Fibroblast of lung (primary cell): ENCODE data around the gene RHEB. TPM values are rescaled to one million over a fixed set of nuclear protein-coding genes. Genes with fewer than 3 reads are reported as not detected.

Experiments
- DNase-seq, 2 donors: peaks; one replicate each; pipeline versions ENCODE4 v3.0.0 to v3.0.0-alpha.2; 2010; ENCODE audit warnings: low read depth in 2 of 2
- H2AFZ ChIP-seq: 2 replicates; pipeline ENCODE4 v1.5.1; 2012; ENCODE audit warnings: low read length, control low read depth, inconsistent platforms
- H3K27ac ChIP-seq: 2 replicates; pipeline ENCODE4 v1.5.1; 2011; ENCODE audit warnings: low read length, control low read depth; ENCODE audit not compliant: insufficient read depth
- H3K27me3 ChIP-seq: 2 replicates; pipeline ENCODE4 v1.5.1; 2011; ENCODE audit warnings: mild to moderate bottlenecking, low read length; ENCODE audit not compliant: control insufficient read depth, insufficient read depth
- H3K36me3 ChIP-seq: 2 replicates; pipeline ENCODE4 v1.5.1; 2011; ENCODE audit warnings: low read length; ENCODE audit not compliant: control insufficient read depth, insufficient read depth
- H3K4me1 ChIP-seq: 2 replicates; pipeline ENCODE4 v1.5.1; 2011; ENCODE audit warnings: low read length; ENCODE audit not compliant: control insufficient read depth, insufficient read depth; ENCODE audit errors: extremely low read depth
- H3K4me2 ChIP-seq: 2 replicates; pipeline ENCODE4 v1.5.1; 2011; ENCODE audit warnings: low read length, control low read depth; ENCODE audit not compliant: insufficient read depth; ENCODE audit errors: extremely low read depth
- H3K4me3 ChIP-seq, 4 experiments: fragments of 200-600 bp in 1 of 4; sonication (generic) in 1 of 4; replicated peaks in 1 of 4; 2 replicates each; pipeline ENCODE4 v1.5.1; 2011 to 2016; ENCODE audit warnings: low read length in 4 of 4, low read depth in 3 of 4, mild to moderate bottlenecking in 3 of 4, control low read depth in 2 of 4, inconsistent platforms in 1 of 4, mixed read lengths in 1 of 4; ENCODE audit not compliant: insufficient read depth in 1 of 4; ENCODE audit errors: control extremely low read depth in 1 of 4
- H3K79me2 ChIP-seq: 2 replicates; pipeline ENCODE4 v1.5.1; 2012; ENCODE audit warnings: mild to moderate bottlenecking, low read length, inconsistent platforms; ENCODE audit not compliant: control insufficient read depth, insufficient read depth
- H3K9ac ChIP-seq: 2 replicates; pipeline ENCODE4 v1.5.1; 2011; ENCODE audit warnings: mild to moderate bottlenecking, low read length, control low read depth; ENCODE audit not compliant: insufficient read depth
- H3K9me3 ChIP-seq: 2 replicates; pipeline ENCODE4 v1.5.1; 2012; ENCODE audit warnings: low read depth, low read length; ENCODE audit not compliant: control insufficient read depth, insufficient read depth
- H4K20me1 ChIP-seq: 2 replicates; pipeline ENCODE4 v1.5.1; 2011; ENCODE audit warnings: low read length; ENCODE audit not compliant: control insufficient read depth, insufficient read depth; ENCODE audit errors: extremely low read depth
- EZH2 ChIP-seq: IDR thresholded peaks from 2 replicates; pipeline ENCODE4 v1.5.1; 2012; ENCODE audit warnings: low read length, control low read depth, mild to moderate bottlenecking; ENCODE audit errors: missing control alignments
- polyA plus RNA-seq, 2 donors: library from polyadenylated mRNA; depleted of rRNA in 1 of 2; stranded (reverse) in 1 of 2; unstranded in 1 of 2; fragments of >200 nt; gene quantifications; 2 replicates each; pipeline ENCODE4 v1.2.1, GENCODE V29; 2011 to 2012; ENCODE audit warnings: missing spikeins in 1 of 2
- total RNA-seq: library from RNA; depleted of rRNA; stranded (reverse); fragments of >200 nt; gene quantifications from 2 replicates; pipeline ENCODE4 v1.2.1, GENCODE V29; 2014
- TF ChIP-seq, protein P1 (sequence below), 2 donors: IDR thresholded peaks in 1 of 2; conservative IDR thresholded peaks in 1 of 2; 1 replicate in 1 of 2; 2 replicates in 1 of 2; pipeline ENCODE4 v1.5.1; 2011 to 2012; ENCODE audit warnings: low read length in 2 of 2, control low read depth in 1 of 2, inconsistent platforms in 1 of 2, low read depth in 1 of 2, mild to moderate bottlenecking in 1 of 2

Gene RHEB
- total and polyA plus RNA-seq, 2 donors (not counting 1 experiment from before 2014, with no cell fraction given): 81.4 to 135 TPM

DNA sequence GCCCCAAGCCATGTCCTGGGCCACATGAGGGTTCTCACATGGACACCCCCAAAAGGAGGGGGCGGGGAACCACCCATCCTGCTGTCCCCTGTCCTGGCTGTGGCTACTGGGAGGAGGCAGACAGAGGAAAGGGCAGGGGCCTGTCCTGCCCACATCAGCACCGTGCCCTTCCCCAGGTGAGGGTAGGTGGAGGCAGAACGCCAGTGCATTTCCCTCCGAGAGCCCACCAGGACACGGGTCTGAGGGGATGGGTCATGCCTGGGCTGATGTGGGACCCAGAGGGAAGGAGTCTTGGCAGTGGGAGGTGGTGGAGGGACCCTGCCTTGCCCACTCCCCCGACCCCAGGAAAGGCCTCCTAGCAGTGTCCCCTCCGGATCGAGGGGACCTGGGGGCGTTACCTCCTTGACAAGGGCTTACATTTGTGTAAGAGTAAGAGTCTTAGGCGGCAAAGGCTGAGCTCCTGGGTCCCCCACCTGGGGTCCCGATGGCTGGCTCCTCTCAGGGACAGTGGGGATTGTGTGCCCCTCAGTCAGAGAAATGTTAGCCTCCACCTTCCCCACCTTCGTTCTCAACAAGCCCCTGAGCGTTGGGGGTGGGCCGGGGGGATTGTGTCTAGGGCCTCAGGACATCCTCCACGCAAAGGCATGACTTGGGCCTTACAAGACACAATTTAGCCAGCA lies 85.8 kb downstream of the RHEB start:
- H4K20me1 ChIP-seq: no peaks in the 10 kb centered on the region
- TF ChIP-seq, protein P1, sequence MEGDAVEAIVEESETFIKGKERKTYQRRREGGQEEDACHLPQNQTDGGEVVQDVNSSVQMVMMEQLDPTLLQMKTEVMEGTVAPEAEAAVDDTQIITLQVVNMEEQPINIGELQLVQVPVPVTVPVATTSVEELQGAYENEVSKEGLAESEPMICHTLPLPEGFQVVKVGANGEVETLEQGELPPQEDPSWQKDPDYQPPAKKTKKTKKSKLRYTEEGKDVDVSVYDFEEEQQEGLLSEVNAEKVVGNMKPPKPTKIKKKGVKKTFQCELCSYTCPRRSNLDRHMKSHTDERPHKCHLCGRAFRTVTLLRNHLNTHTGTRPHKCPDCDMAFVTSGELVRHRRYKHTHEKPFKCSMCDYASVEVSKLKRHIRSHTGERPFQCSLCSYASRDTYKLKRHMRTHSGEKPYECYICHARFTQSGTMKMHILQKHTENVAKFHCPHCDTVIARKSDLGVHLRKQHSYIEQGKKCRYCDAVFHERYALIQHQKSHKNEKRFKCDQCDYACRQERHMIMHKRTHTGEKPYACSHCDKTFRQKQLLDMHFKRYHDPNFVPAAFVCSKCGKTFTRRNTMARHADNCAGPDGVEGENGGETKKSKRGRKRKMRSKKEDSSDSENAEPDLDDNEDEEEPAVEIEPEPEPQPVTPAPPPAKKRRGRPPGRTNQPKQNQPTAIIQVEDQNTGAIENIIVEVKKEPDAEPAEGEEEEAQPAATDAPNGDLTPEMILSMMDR (conservative IDR thresholded peaks at IDR 0.05 in 1 of 2, IDR thresholded peaks at IDR 0.05 in 1 of 2; ENCODE audit: low read depth in 1 of 2, low read length in 2 of 2): no peak
- TF ChIP-seq EZH2: no peak
- no peak overlapping the region for H3K27ac ChIP-seq
- no peak overlapping the region for H3K4me2 ChIP-seq
- peaks cover 6% of the 10 kb centered on the region for H3K4me1 ChIP-seq
- H3K9me3 ChIP-seq: no peaks in the 10 kb centered on the region
- H3K4me3 ChIP-seq: no peak overlapping the region
- no peaks in the 10 kb centered on the region for H3K27me3 ChIP-seq
- no peak for DNase-seq
- no peak overlapping the region for H3K9ac ChIP-seq
- no peaks in the 10 kb centered on the region for H3K79me2 ChIP-seq
- H3K36me3 ChIP-seq: no peaks in the 10 kb centered on the region
- H2AFZ ChIP-seq: no peak overlapping the region

DNA sequence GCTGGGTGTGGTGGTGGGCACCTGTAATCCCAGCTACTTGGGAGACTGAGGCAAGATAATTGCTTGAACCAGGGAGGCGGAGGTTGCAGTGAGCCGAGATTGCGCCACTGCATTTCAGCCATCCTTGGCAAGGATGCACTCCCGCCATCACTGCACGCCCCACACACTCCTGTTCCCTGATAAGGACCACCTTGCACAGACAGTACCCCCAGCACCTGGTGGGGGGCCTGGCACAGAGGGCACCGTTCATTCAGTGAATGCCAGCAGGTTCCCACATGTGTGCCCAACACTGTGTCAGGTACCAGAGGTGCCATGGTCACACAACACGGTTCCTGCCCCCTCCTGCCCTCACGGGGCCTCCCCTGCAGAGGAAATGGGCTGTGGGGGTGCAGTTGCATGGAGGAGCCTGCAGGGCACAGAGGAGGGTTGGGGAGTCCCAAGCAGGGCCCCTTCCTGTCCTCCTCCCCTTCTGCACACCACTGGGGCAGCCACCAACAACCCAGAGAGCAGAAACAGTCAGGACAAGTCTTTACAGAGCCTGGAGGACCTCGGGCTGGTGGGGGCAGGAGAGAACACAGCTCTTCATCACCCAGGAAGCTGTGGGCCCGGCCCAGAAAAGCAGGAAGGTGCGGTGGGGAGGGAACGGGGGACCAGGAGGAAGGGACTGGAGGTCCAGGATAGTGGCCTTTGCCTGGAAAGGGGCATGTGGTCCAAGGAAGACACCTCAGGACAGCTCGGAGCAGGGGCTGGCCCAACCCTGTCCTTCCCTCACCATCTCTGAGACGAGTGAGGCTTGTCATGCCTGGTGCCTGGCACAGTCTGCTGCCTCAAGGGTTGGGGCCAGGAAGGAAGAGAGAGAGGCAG lies 86.8 kb downstream of the RHEB start:
- H3K79me2 ChIP-seq: no peaks in the 10 kb centered on the region
- TF ChIP-seq EZH2: no peak
- TF ChIP-seq, protein P1 (conservative IDR thresholded peaks at IDR 0.05 in 1 of 2, IDR thresholded peaks at IDR 0.05 in 1 of 2; ENCODE audit: low read depth in 1 of 2, low read length in 2 of 2): no peak
- H3K4me1 ChIP-seq: peaks cover 9% of the 10 kb centered on the region
- H3K4me3 ChIP-seq: no peak overlapping the region
- no peaks in the 10 kb centered on the region for H4K20me1 ChIP-seq
- no peak overlapping the region for H3K4me2 ChIP-seq
- H2AFZ ChIP-seq: no peak overlapping the region
- H3K9ac ChIP-seq: no peak overlapping the region
- no peaks in the 10 kb centered on the region for H3K9me3 ChIP-seq
- H3K27ac ChIP-seq: no peak overlapping the region
- no peaks in the 10 kb centered on the region for H3K27me3 ChIP-seq
- H3K36me3 ChIP-seq: no peaks in the 10 kb centered on the region
- DNase-seq: no peak

DNA sequence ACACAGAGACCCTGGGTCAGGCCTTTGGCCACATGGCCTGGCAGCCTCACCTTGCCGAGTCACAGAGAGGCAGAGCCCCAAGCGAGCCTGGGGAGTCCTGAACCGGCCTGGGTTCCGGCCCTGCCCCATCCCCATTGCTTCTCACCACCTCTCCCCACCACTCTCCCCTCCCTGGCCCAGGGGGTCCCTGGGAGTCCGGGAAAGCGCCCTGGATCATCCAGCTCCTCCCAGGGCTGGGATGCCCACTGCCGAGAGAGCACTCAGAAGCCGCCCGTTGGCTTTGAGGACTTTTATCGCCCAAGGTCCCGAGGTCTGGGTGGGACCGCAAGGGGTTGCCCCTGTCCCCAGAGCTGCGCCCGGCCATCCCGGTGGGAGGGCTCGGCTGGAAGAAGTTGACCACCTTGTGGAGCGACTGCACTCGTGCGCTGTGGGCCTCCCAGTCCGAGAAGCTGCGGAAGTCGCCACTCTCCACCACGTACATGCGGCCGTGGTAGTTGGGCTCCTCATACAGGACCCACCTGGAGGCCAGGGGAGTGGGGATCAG lies 87.9 kb downstream of the RHEB start:
- no peak for DNase-seq
- no peak for TF ChIP-seq EZH2
- TF ChIP-seq, protein P1 (conservative IDR thresholded peaks at IDR 0.05 in 1 of 2, IDR thresholded peaks at IDR 0.05 in 1 of 2; ENCODE audit: low read depth in 1 of 2, low read length in 2 of 2): no peak
- Histone ChIP-seq H3K36me3 (no peaks in the 10 kb centered on the region), H4K20me1 (no peaks in the 10 kb centered on the region), H3K27me3 (no peaks in the 10 kb centered on the region), H3K4me2 (no peak overlapping the region), H3K9ac (no peak overlapping the region), H3K9me3 (no peaks in the 10 kb centered on the region), H2AFZ (no peak overlapping the region), H3K4me3 (no peak overlapping the region), H3K27ac (no peak overlapping the region), H3K79me2 (no peaks in the 10 kb centered on the region), H3K4me1 (peaks cover 12% of the 10 kb centered on the region)
